Liver (tissue), 5 donors: ENCODE data around the gene ADAM11. TPM values are rescaled to one million over a fixed set of nuclear protein-coding genes. Genes with fewer than 3 reads are reported as not detected.

ENCODE experiments used
- polyA plus RNA-seq, 2 donors: library from polyadenylated mRNA; stranded (reverse) in 1 of 2; unstranded in 1 of 2; fragments of 200-250 nt in 1 of 2; fragments of >200 nt in 1 of 2; fragmentation: Nextera tagmentation in 1 of 2; extraction: Ambion mirVana in 1 of 2; gene quantifications; one replicate each; pipeline versions ENCODE4 v1.2.1 to v1.2.3, GENCODE V29; 2013 to 2015
- small RNA-seq: library from RNA; depleted of rRNA; stranded (forward); fragments of <200 nt; gene quantifications from one replicate; pipeline ENCODE3, GENCODE V24; 2014
- total RNA-seq, 2 donors: library from RNA; depleted of rRNA; stranded (reverse); fragments of >200 nt; gene quantifications; one replicate each; pipeline ENCODE4 v1.2.3, GENCODE V29; 2014
- donor health status: healthy.
- donor health status: healthy.
- donor health status: healthy.

ADAM11 gene
- total and polyA plus RNA-seq, 4 donors, result 0.06 to 1.1 (median 0.08) TPM; not detected in 1

Small RNA genes within 50 kb of the gene (small RNA-seq; reads per million reads assigned to genes)
- not detected for gene RN7SL819P

Other genes starting within 250 kb of the ADAM11 start
- gene FZD2, start 201.5 kb upstream of the ADAM11 start, total RNA-seq, result under 1 TPM; 0.42 to 0.61 TPM
- gene FZD2, start 201.5 kb upstream of the ADAM11 start, polyA plus RNA-seq, result under 1 TPM in 1 of 2 donors, not detected in 1; 0.37 TPM
- not detected for gene MEIOC, start 102.5 kb upstream of the ADAM11 start, total RNA-seq
- gene MEIOC, start 102.5 kb upstream of the ADAM11 start, polyA plus RNA-seq, result under 1 TPM in 1 of 2 donors, not detected in 1; 0.31 TPM
- gene CCDC43, start 69.2 kb upstream of the ADAM11 start, total RNA-seq, result 1 to 10 TPM; 7.7 to 8.6 TPM
- 1 to 10 TPM; 4.5 to 5.7 TPM for gene CCDC43, start 69.2 kb upstream of the ADAM11 start, polyA plus RNA-seq
- gene DBF4B, start 50.3 kb upstream of the ADAM11 start, total RNA-seq, result 1 to 10 TPM; 1.3 to 4.5 TPM
- gene DBF4B, start 50.3 kb upstream of the ADAM11 start, polyA plus RNA-seq, result under 1 TPM; 0.44 to 0.84 TPM
- gene GJC1, start 71.3 kb downstream of the ADAM11 start, total RNA-seq, result 1 to 10 TPM; 1.2 to 1.4 TPM
- gene GJC1, start 71.3 kb downstream of the ADAM11 start, polyA plus RNA-seq, result under 1 TPM; 0.17 to 0.37 TPM
- gene HIGD1B, start 88.9 kb downstream of the ADAM11 start, total RNA-seq, result not detected
- under 1 TPM; 0.28 to 0.43 TPM for gene HIGD1B, start 88.9 kb downstream of the ADAM11 start, polyA plus RNA-seq
- gene EFTUD2, start 140.5 kb downstream of the ADAM11 start, total RNA-seq, result 10 to 100 TPM; 45.8 to 84.3 TPM
- 10 to 100 TPM; 19.8 to 20.9 TPM for gene EFTUD2, start 140.5 kb downstream of the ADAM11 start, polyA plus RNA-seq
- gene GFAP, start 156.5 kb downstream of the ADAM11 start, total RNA-seq, result under 1 TPM; 0.33 to 0.42 TPM
- gene GFAP, start 156.5 kb downstream of the ADAM11 start, polyA plus RNA-seq, result under 1 TPM in 1 of 2 donors, not detected in 1; 0.24 TPM
- gene KIF18B, start 188.8 kb downstream of the ADAM11 start, total RNA-seq, result 10 to 100 TPM in 1 of 2 donors, under 1 TPM in 1; under 0.01 to 11.9 TPM
- gene KIF18B, start 188.8 kb downstream of the ADAM11 start, polyA plus RNA-seq, result under 1 TPM; 0.10 to 0.87 TPM
- under 1 TPM; 0.17 to 0.23 TPM for gene C1QL1, start 209.3 kb downstream of the ADAM11 start, total RNA-seq
- under 1 TPM in 1 of 2 donors, not detected in 1; 0.57 TPM for gene C1QL1, start 209.3 kb downstream of the ADAM11 start, polyA plus RNA-seq